PC-3 (cell line): ENCODE results near the gene SNU13. TPM values are rescaled to one million over a fixed set of nuclear protein-coding genes. Genes with fewer than 3 reads are reported as not detected.
"Not testable (repeated sequence)": the region's sequence is repeated elsewhere in the genome, so short reads cannot be mapped to it uniquely, and the experiment has no call there.

Source experiments
- ATAC-seq: fragments of 200-7000 bp; cut with Tn5 transposase; 2 replicates; pipeline ENCODE4 v1.9.1; 2020; ENCODE audit warnings: mild to moderate bottlenecking, moderate library complexity
- BruUV-seq: library from RNA; stranded (reverse); fragments of 400-500 nt; replicated peaks from 2 replicates; lab custom pipeline; 2021; lab: Mats Ljungman, UMichigan
- CTCF ChIA-PET: fragments of 300-600 bp; sonication (Branson Sonifier 250); formaldehyde crosslinking; loops from one replicate; lab custom pipeline; 2022; ENCODE audit warnings: antibody characterized with exemption; lab: Charles Lee
- POLR2A ChIA-PET: fragments of 300-600 bp; sonication (Branson Sonifier 250); formaldehyde crosslinking; loops from one replicate; lab custom pipeline; 2022; ENCODE audit warnings: antibody characterized with exemption; ENCODE audit not compliant: unreplicated experiment; lab: Charles Lee
- DNase-seq: peaks from one replicate; pipeline ENCODE4 v3.0.0-alpha.2; 2015
- H2AFZ ChIP-seq: fragments of 300-600 bp; sonication (generic); 2 replicates; pipeline ENCODE4 v1.6.0; 2016; ENCODE audit warnings: antibody characterized with exemption, low read length
- H3F3A ChIP-seq: fragments of 300-600 bp; sonication (generic); one replicate; pipeline ENCODE4 v1.6.0; 2017; ENCODE audit warnings: antibody characterized with exemption, low read length, control low read depth, mild to moderate bottlenecking; ENCODE audit not compliant: unreplicated experiment
- H3K27ac ChIP-seq: fragments of 300-600 bp; sonication (generic); 2 replicates; pipeline ENCODE4 v1.5.1; 2016; ENCODE audit warnings: mild to moderate bottlenecking, low read length
- H3K27me3 ChIP-seq: fragments of 300-600 bp; sonication (generic); 2 replicates; pipeline ENCODE4 v1.6.1; 2016; ENCODE audit warnings: low read length, mixed read lengths
- H3K36me3 ChIP-seq: fragments of 300-600 bp; sonication (generic); 2 replicates; pipeline ENCODE4 v1.6.1; 2016; ENCODE audit warnings: low read depth, mixed run types, low read length, mixed read lengths
- H3K4me1 ChIP-seq: fragments of 300-600 bp; sonication (generic); 2 replicates; pipeline ENCODE4 v1.5.1; 2016; ENCODE audit warnings: low read length; ENCODE audit not compliant: insufficient read depth
- H3K4me2 ChIP-seq: fragments of 300-600 bp; sonication (generic); 2 replicates; pipeline ENCODE4 v1.6.0; 2016; ENCODE audit warnings: low read length
- H3K4me3 ChIP-seq: fragments of 300-600 bp; sonication (generic); 2 replicates; pipeline ENCODE4 v1.5.1; 2016; ENCODE audit warnings: mild to moderate bottlenecking, low read length, mixed read lengths
- H3K79me2 ChIP-seq: fragments of 300-600 bp; sonication (generic); 2 replicates; pipeline ENCODE4 v1.6.1; 2017; ENCODE audit warnings: low read length, mixed read lengths
- H3K9ac ChIP-seq: fragments of 300-600 bp; sonication (generic); 2 replicates; pipeline ENCODE4 v1.6.0; 2016; ENCODE audit warnings: mild to moderate bottlenecking, low read length
- H3K9me2 ChIP-seq: fragments of 300-600 bp; sonication (generic); replicated peaks from 2 replicates; pipeline ENCODE4 v1.6.1; 2016; ENCODE audit warnings: mixed run types, low read length, mixed read lengths
- H3K9me3 ChIP-seq: fragments of 300-600 bp; sonication (generic); 2 replicates; pipeline ENCODE4 v1.6.1; 2016; ENCODE audit warnings: low read length, mixed read lengths
- H4K20me1 ChIP-seq: fragments of 300-600 bp; sonication (generic); 2 replicates; pipeline ENCODE4 v1.6.1; 2016; ENCODE audit warnings: low read length, mixed read lengths
- CTCF ChIP-seq: fragments of 300-600 bp; sonication (generic); conservative IDR thresholded peaks from 2 replicates; pipeline ENCODE4 v1.5.1; 2017; ENCODE audit warnings: antibody characterized with exemption, low read depth, mild to moderate bottlenecking, low read length
- EZH2 ChIP-seq: fragments of 300-600 bp; sonication (generic); IDR thresholded peaks from one replicate; pipeline ENCODE4 v1.6.1; 2017; ENCODE audit warnings: antibody characterized with exemption, mild to moderate bottlenecking, low read length; ENCODE audit not compliant: unreplicated experiment
- EZH2phosphoT487 ChIP-seq: fragments of 300-600 bp; sonication (generic); IDR thresholded peaks from 2 replicates; pipeline ENCODE4 v1.6.1; 2018; ENCODE audit warnings: mild to moderate bottlenecking, antibody characterized with exemption, low read length, borderline replicate concordance
- intact Hi-C: fragments of 100-400 bp; cut with micrococcal nuclease; formaldehyde crosslinking; loops from 2 replicates; pipeline ENCODE4 v1.9.0; 2023
- total RNA-seq: library from RNA; depleted of rRNA; stranded (reverse); fragments of >200 nt; gene quantifications from 2 replicates; pipeline ENCODE4 v1.2.3, GENCODE V29; 2014

The SNU13 gene
- total RNA-seq, 1 experiment from 2014 or later, result 173 TPM

DNA sequence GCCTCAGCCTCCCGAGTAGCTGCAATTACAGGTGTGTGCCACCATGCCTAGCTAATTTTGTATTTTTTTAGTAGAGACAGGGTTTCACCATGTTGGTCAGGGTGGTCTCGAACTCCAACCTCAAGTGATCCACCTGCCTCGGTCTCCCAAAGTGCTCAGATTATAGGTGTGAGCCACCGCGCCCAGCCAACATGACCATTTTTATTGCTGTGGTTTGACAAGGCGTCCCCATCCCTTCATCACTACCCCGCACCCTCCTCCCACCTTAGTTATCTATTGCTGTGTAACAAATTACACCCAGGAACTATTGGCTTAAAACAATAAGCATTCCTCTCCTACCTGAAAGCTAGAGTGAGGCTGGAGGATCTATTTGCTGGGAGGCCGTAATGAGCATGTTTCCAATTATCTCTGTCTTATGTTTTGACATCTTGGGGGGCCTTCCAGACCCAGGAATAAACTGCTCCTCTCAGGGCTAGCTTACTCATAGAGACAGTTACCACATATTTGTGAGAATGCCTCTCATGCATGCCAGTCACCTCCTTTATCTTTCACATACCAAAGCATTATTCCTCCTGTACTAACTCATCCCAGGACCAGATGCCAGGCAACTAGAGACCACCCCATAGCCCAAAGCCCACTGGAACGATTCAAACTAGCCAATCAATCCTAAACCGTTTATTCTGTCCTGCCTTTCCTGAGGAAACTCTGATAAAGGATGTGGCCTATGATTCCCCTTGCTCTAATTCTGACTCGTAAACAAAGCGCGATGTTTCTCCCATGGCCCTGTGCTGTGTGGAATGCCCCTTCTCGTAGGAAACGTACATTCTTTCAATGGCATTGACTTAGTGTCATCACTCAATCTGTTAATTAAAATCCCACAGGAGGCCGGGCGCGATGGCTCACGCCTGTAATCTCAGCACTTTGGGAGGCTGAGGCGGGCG is 19.4 kb downstream of the SNU13 start:
- H3F3A ChIP-seq, result peaks cover 4% of the 10 kb centered on the region
- H3K9me2 ChIP-seq, result no peaks in the 10 kb centered on the region
- H3K27me3 ChIP-seq, result no peaks in the 10 kb centered on the region
- ATAC-seq, result peak; percentile 13; the same call in 1 of the 2 replicates
- peaks cover 39% of the 10 kb centered on the region for H3K4me1 ChIP-seq
- ChIA-PET CTCF (no interaction called here), POLR2A (interaction anchor here (0.5 kb wide), 1 partner anchor 18 kb away, joined by 3 read pairs; no protein-coding TSS in a partner anchor)
- no peak overlapping the region for H2AFZ ChIP-seq
- peaks cover 19% of the 10 kb centered on the region for H3K79me2 ChIP-seq
- peak overlapping the region; percentile 52 for H3K27ac ChIP-seq
- no peaks in the 10 kb centered on the region for H3K9me3 ChIP-seq
- peaks cover 4% of the 10 kb centered on the region; the same call in 1 of the 2 replicates for H3K36me3 ChIP-seq
- BruUV-seq, result TSS peak; percentile 21
- no peak overlapping the region for H3K4me3 ChIP-seq
- H4K20me1 ChIP-seq, result no peaks in the 10 kb centered on the region
- no peak overlapping the region for H3K9ac ChIP-seq
- no peak overlapping the region; the same call in 1 of the 2 replicates for H3K4me2 ChIP-seq
- DNase-seq, result peak; percentile 59
- intact Hi-C loops, result no loop called here
- TF ChIP-seq EZH2phosphoT487, result no peak
- TF ChIP-seq CTCF, result no peak
- no peak for TF ChIP-seq EZH2

DNA sequence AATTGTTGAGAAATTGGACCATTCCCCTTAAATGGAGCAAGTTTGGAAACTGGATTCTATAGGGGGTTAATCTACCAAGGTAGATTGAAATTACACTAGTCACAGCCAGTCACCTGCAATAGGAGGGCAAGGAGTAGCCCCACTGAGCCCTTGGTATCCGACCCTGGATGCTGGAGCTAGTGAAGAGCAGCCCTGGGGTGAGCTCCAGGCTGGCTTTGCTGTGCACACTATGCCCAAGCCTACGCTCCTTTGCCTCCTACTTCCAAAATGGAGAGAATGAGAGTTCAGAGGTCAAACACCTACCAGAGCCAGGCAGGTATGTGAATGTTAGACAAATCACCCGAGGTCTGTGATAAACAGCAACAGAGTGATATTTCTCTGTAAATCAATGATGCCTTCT is 23.7 kb downstream of the SNU13 start:
- CTCF ChIA-PET, result no interaction called here
- TF ChIP-seq CTCF, result no peak
- no peak for TF ChIP-seq EZH2
- 0 out of 2 replicates have a peak, but pooled peaks cover 8% of the 10 kb centered on the region for H3K79me2 ChIP-seq
- intact Hi-C loops, result no loop called here
- H3K9ac ChIP-seq, result no peak overlapping the region
- no peak overlapping the region for H3K4me2 ChIP-seq
- H3F3A ChIP-seq, result peaks cover 4% of the 10 kb centered on the region
- BruUV-seq, result no TSS peak
- H3K36me3 ChIP-seq, result peaks cover 31% of the 10 kb centered on the region; the same call in 1 of the 2 replicates
- POLR2A ChIA-PET, result no interaction called here
- no peak overlapping the region for H2AFZ ChIP-seq
- no peak overlapping the region for H3K4me3 ChIP-seq
- H3K4me1 ChIP-seq, result peaks cover 21% of the 10 kb centered on the region
- H3K27ac ChIP-seq, result no peak overlapping the region
- H3K9me2 ChIP-seq, result no peaks in the 10 kb centered on the region
- H3K27me3 ChIP-seq, result no peaks in the 10 kb centered on the region
- no peak for ATAC-seq
- H3K9me3 ChIP-seq, result no peaks in the 10 kb centered on the region
- no peaks in the 10 kb centered on the region for H4K20me1 ChIP-seq
- no peak for DNase-seq

DNA sequence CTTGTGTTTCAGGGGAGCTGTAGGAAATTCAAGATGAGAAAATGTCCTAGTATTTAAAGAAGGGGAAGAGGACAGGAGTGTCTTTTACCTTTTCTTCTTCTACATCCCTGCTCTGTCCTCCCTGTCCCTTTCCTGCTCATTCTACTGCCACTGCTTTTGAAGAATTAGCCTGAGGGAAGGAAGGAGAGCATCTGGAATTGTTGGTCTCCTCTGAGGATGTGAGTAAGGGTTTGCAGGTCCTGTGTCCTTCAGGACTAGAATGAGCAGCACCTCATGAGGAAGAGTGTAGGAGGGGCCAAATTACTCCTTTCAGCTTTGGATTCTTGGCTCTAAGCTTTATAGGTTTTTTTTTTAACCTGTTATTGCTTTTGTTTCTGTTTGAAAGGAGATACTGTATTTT is 24.2 kb downstream of the SNU13 start:
- POLR2A ChIA-PET, result interaction anchor here (0.6 kb wide), 1 partner anchor 9 kb away, joined by 5 read pairs; no protein-coding TSS in a partner anchor
- no peak for ATAC-seq
- Histone ChIP-seq H3K4me1 (peaks cover 17% of the 10 kb centered on the region), H3K36me3 (peaks cover 31% of the 10 kb centered on the region; the same call in 1 of the 2 replicates), H3K9me3 (no peaks in the 10 kb centered on the region), H3K79me2 (0 out of 2 replicates have a peak, but pooled peaks cover 5% of the 10 kb centered on the region), H3F3A (peaks cover 4% of the 10 kb centered on the region), H3K9me2 (no peaks in the 10 kb centered on the region), H3K9ac (no peak overlapping the region), H3K27me3 (no peaks in the 10 kb centered on the region), H3K27ac (no peak overlapping the region), H4K20me1 (no peaks in the 10 kb centered on the region), H2AFZ (no peak overlapping the region), H3K4me2 (no peak overlapping the region), H3K4me3 (no peak overlapping the region)
- CTCF ChIA-PET, result interaction anchor here (0.6 kb wide), 3 partner anchors 82 to 111 kb away, joined by 3 to 4 read pairs (median 3); no protein-coding TSS in a partner anchor
- TF ChIP-seq CTCF, result no peak
- no peak for TF ChIP-seq EZH2phosphoT487
- no peak for TF ChIP-seq EZH2
- BruUV-seq, result no TSS peak
- peak; percentile 5 for DNase-seq
- intact Hi-C loops, result no loop called here

DNA sequence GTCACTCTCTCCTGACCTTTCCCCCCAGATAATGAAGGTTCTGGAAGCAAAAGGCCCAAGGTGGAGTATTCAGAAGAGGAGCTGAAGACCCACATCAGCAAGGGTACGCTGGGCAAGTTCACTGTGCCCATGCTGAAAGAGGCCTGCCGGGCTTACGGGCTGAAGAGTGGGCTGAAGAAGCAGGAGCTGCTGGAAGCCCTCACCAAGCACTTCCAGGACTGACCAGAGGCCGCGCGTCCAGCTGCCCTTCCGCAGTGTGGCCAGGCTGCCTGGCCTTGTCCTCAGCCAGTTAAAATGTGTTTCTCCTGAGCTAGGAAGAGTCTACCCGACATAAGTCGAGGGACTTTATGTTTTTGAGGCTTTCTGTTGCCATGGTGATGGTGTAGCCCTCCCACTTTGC is 25.1 kb downstream of the SNU13 start:
- BruUV-seq, result not testable (repeated sequence)

More for the DNA sequence above, 25.1 kb downstream of the SNU13 start:
- Histone ChIP-seq H3K4me1 (peaks cover 11% of the 10 kb centered on the region), H3K36me3 (peaks cover 34% of the 10 kb centered on the region; the same call in 1 of the 2 replicates)
- H3K27ac ChIP-seq, intact Hi-C loops, H3K79me2 ChIP-seq, H2AFZ ChIP-seq, ATAC-seq, H3K4me2 ChIP-seq, H3K9me2 ChIP-seq, DNase-seq, POLR2A ChIA-PET, H3F3A ChIP-seq, H4K20me1 ChIP-seq, H3K9me3 ChIP-seq, H3K4me3 ChIP-seq, H3K27me3 ChIP-seq, H3K9ac ChIP-seq: not testable (repeated sequence)
- CTCF ChIA-PET, result interaction anchor here (0.6 kb wide), 1 partner anchor 92 kb away, joined by 4 read pairs; no protein-coding TSS in a partner anchor
